ENCODE measurements around the gene FAM120B. TPM values are rescaled to one million over a fixed set of nuclear protein-coding genes. Genes with fewer than 3 reads are reported as not detected.

FAM120B gene
- polyA plus RNA-seq, 4 donors: 33.2 to 41.5 (median 40.0) TPM

DNA sequence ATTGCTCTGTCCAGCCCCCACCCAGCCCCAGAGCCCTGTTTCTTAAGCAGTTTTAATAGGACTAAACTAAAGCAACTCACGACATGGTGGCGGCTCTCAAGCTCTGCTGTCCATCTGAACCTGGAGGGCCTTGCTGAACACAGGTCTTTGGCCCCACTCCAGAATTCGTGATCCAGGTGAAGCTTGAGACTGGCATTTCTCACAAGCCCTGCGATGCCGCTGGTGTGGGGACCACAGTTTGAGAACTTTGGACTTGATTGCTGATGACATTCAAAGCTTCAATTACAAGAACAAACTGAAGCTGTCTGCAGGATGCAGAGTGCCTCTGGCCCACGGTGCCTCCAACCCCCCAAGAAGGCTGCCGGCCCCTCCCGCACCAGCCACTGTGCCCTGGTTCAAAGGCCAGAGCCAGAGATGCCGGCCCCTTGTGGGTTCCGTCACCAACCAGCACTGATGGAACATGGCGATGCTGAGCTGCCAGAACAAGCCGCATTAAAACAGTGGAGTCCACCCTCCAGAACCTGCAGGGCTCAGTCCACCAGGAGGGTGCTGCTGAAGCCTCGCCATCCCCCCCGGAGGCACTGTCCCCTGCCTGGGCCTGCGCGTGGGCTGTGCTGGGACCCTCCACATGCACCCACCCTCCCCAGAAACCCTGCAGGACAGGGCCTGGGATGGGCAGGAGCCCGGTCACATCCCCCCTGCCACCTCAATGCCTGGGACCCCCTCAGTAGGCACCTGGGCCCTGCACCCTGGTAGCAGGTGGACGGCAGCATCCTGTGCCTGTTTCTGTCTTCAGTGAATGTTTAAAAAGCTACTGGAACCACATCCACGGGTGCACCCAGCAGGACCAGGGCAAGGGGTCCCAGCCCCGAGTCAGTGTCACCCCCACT lies 145.4 kb downstream of the FAM120B start:
- DNase-seq (ENCODE audit: low read depth in 4 of 4, low spot score in 3 of 4): no peak

DNA sequence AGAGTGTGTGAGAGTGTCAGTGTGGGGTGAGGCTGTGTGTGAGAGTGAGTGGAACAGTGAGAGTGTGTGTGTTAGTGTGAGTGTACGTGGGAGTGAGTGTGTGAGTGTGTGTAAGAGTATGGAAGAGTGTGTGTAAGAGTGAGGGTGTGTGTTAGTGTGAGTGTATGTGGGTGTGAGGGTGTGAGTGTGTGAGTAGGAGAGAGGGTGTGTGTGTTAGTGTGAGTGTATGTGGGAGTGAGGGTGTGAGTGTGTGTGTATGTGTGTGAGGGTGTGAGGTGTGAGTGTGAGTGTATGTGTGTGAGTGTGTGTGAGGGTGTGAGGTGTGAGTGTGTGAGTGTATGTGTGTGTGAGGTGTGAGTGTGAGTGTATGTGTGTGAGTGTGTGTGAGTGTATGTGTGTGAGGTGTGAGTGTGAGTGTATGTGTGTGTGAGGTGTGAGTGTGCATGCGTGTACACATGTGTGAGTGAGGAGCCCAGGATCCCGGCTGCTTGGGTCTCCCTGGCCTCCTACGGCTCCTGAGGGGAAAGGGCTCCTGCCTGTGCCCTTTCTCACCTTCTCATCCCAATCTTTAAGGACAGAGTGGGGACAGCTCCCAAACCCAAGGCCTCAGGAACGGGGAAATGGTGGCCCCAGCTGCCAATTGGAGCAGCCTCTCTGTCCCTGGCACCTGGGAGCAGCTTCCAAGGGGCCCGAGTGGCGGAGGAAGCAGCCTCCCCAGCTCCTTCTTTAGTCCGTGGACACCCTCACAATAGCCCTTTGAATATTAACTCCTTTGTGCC lies 146.4 kb downstream of the FAM120B start:
- DNase-seq (ENCODE audit: low read depth in 4 of 4, low spot score in 3 of 4): no peak

DNA sequence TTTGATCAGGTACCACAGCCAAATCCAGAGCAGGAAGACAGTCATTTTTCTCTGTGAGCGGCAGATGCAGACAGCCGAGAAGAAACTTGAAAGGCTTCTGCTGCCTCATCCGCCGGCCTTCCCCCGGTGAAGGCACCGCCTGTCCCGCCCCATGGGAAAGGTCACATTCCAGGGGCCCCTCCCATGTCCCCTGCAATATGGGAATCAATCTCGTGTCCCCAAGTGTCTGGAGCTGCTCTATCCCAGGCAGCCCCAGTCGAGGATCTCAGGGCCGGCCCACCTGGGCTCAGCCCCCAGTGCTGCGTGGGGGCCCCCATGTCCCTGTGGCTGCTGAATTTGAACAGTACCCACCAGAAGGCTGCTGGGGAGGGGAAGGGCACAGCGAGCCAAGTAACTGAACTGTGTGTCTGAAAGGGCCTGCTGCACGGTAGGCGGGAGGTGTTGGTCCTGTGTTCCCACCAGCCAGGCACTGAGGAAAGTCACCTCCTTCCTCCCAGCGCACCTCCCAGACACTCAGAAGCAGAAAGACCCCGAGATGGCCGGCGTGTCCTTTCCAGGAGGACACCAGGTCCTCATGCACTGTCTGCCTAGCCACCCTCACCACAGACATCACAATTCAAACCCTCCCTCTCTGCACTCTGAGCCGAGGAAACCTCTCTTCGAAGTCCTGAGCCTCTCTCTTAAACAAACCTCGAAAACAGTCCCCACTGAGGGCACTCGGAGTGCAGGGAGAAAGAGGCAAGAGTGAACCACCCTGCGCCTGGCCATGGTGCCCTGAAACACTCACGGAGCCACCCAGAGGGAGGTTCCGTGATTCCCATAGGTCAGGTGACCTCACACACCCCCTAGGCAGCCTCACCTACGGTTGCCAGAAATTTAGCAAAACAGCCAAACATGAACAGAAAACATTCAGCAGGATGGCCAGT lies 147.3 kb downstream of the FAM120B start:
- no peak for DNase-seq (ENCODE audit: low read depth in 4 of 4, low spot score in 3 of 4)

DNA sequence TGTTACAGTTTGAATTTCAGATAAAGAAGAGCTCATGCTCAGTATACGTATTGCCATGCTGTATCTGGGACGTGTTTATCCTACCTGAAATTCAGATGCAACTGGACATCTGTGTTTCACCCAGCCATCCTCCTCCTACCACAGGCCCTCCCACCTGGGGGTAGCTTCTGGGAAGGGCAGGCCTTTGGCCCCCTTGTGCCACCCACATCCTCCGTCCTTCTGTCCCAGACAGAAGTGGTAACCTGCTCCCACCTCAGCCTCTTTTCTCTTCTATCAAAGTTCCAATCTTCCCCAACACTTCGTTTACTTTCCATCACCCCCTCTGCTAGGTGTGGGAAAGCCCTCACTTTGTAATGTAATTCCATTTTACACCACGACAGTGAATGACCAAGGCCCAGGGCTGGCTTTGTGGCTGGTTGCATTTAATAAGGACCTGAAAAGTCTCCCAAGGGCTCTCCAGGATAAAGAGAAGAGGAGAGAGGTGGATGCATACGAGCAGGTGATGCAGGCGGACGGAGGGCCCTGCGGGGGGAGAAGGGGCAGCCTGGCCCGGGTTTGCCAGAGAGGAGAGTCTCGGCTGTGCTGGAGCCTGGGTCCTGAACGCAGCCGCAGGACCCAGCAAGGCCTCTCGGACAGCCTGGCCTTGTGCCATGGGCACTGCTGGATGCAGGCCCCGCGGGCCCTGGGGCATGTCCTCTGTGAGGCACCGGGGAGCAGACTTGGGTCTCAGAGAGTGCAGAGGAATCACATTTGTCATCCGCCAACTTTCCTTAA lies 148.1 kb downstream of the FAM120B start:
- DNase-seq (ENCODE audit: low read depth in 4 of 4, low spot score in 3 of 4): no peak

DNA sequence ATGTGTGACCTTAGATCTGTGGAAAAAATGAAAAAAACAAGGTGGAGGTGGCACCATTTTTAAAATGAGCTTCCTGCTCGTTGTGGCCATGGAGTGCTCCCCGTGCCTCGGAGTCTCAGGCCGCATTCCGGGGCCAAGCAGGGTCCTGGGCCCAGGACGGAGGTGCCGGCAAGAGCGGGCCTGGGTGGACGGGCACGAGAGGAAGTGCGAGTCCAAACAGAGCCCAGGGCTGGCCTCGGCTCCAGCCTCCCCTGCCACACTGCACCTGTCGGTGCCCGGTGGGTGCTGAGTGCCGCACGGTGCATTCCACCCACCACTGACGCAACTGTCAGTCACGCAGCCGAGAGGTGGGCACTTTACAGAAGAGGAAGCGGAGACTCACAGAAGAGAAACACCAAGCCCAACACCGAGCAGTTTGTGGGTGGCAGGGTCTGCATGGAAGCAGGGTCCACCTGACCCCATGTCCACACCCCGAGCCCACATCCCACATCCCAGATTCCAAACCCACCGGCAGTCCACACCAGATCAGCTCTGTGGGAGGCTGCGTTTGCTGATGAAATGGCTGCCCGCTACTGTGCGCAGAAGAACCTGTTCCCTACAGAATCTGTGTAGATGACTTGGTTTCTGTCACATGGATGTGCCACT lies 148.9 kb downstream of the FAM120B start:
- DNase-seq (ENCODE audit: low read depth in 4 of 4, low spot score in 3 of 4): no peak

DNA sequence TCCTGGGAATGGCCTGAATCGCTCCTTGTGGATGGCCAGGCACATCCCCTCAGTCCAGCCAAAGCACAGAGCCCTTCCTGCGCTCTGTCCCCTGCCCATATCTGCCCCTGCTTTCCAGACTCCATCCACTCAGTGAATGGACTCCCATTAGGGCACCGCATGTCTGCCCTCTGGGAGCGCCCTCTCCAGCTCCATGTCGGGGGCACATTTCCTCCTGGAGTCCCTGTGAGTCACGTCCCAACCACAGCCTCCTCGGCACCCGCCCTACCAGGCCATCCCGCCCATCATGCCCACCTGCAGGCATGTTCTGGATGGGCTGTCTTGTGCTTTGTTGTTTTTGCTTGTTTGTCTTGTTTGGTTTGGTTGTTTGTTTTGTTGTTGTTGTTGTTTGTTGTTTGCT lies 149.8 kb downstream of the FAM120B start:
- DNase-seq (ENCODE audit: low read depth in 4 of 4, low spot score in 3 of 4): no peak

Other genes starting within 250 kb of the FAM120B start
- 10 to 100 TPM in 2 of 4 donors, 1 to 10 TPM in 2; 9.2 to 13.7 (median 10.2) TPM for gene DLL1, start 15.7 kb upstream of the FAM120B start, polyA plus RNA-seq (ENCODE audit: insufficient read length in 4 of 4)
- 100 to 1,000 TPM; 204 to 216 (median 212) TPM for gene PSMB1, start 246.5 kb downstream of the FAM120B start, polyA plus RNA-seq (ENCODE audit: insufficient read length in 4 of 4)
- 10 to 100 TPM; 21.6 to 25.5 (median 22.9) TPM for gene TBP, start 247.6 kb downstream of the FAM120B start, polyA plus RNA-seq (ENCODE audit: insufficient read length in 4 of 4)